Spleen (tissue), 11 donors: Measurements from ENCODE around the gene PCSK6. TPM values are rescaled to one million over a fixed set of nuclear protein-coding genes. Genes with fewer than 3 reads are reported as not detected.
A peak's percentile ranks its signal among the peaks of the same experiment; 100 is the strongest.

Source experiments
- DNase-seq: peaks from one replicate; pipeline ENCODE4 v3.0.0-alpha.2; 2020
- H3K27ac ChIP-seq, 8 donors: fragments of 200-600 bp; sonication (generic) in 7 of 8; 1 replicate in 4 of 8; 2 replicates in 4 of 8; pipeline versions ENCODE4 v1.5.0 to v1.8.0; 2016 to 2021; ENCODE audit warnings: inconsistent platforms in 4 of 8, mild to moderate bottlenecking in 4 of 8, moderate library complexity in 1 of 8
- H3K27me3 ChIP-seq, 7 donors: fragments of 200-600 bp; sonication (generic) in 6 of 7; replicated peaks in 1 of 7; 1 replicate in 4 of 7; 2 replicates in 3 of 7; pipeline versions ENCODE4 v1.5.0 to v1.8.0; 2016 to 2021; ENCODE audit warnings: inconsistent platforms in 3 of 7, mild to moderate bottlenecking in 1 of 7
- H3K36me3 ChIP-seq, 6 donors: fragments of 200-600 bp; sonication (generic) in 5 of 6; 1 replicate in 4 of 6; 2 replicates in 2 of 6; pipeline versions ENCODE4 v1.5.0 to v1.8.0; 2016 to 2021; ENCODE audit warnings: inconsistent platforms in 2 of 6
- H3K4me1 ChIP-seq, 6 donors: fragments of 200-600 bp; sonication (generic) in 5 of 6; 1 replicate in 3 of 6; 2 replicates in 3 of 6; pipeline versions ENCODE4 v1.5.0 to v1.8.0; 2016 to 2021; ENCODE audit warnings: inconsistent platforms in 3 of 6
- H3K4me3 ChIP-seq, 8 donors: fragments of 200-600 bp; sonication (generic) in 7 of 8; 1 replicate in 4 of 8; 2 replicates in 4 of 8; pipeline versions ENCODE4 v1.5.0 to v1.8.0; 2016 to 2021; ENCODE audit warnings: inconsistent platforms in 4 of 8, mild to moderate bottlenecking in 4 of 8, moderate library complexity in 2 of 8
- H3K9me3 ChIP-seq, 8 donors: fragments of 200-600 bp; sonication (generic) in 7 of 8; 1 replicate in 4 of 8; 2 replicates in 4 of 8; pipeline versions ENCODE4 v1.5.0 to v1.8.0; 2016 to 2021; ENCODE audit warnings: inconsistent platforms in 4 of 8
- CTCF ChIP-seq, 11 experiments: fragments of 200-600 bp in 7 of 11; fragments of 450-650 bp in 4 of 11; sonication (generic) in 4 of 11; IDR thresholded peaks in 8 of 11; conservative IDR thresholded peaks in 3 of 11; 1 replicate in 7 of 11; 2 replicates in 4 of 11; pipeline versions ENCODE4 v1.4.0 to v1.8.0; 2016 to 2021; ENCODE audit warnings: antibody characterized with exemption in 11 of 11, inconsistent platforms in 4 of 11, mild to moderate bottlenecking in 1 of 11
- POLR2A ChIP-seq, 3 donors: fragments of 450-650 bp; IDR thresholded peaks; one replicate each; pipeline ENCODE4 v1.5.1; 2017; ENCODE audit warnings: antibody characterized with exemption in 3 of 3, mild to moderate bottlenecking in 1 of 3
- POLR2AphosphoS5 ChIP-seq, 3 donors: sonication (generic); formaldehyde crosslinking; IDR thresholded peaks; one replicate each; pipeline ENCODE4 v1.5.1; 2017; ENCODE audit warnings: antibody characterized with exemption in 3 of 3
- WGBS, 5 donors: extraction: QIAGEN DNeasy Blood & Tissue Kit in 3 of 5; methylation state at CpG; one replicate each; pipeline versions ENCODE4 v1.1.5 to v1.1.7; 2013 to 2018; 5-methylcytosine and 5-hydroxymethylcytosine counted together
- intact Hi-C: fragments of 100-400 bp; cut with DNase I; formaldehyde crosslinking; loops from one replicate; pipeline ENCODE4 v1.15.0; 2023; ENCODE audit warnings: low total_unique reads
- polyA plus RNA-seq, 3 donors: library from polyadenylated mRNA; stranded (reverse); fragments of 200-250 nt; gene quantifications; one replicate each; pipeline ENCODE4 v1.2.1, GENCODE V29; 2013
- total RNA-seq, 7 donors: library from RNA; depleted of rRNA in 3 of 7; stranded (reverse); fragments of >200 nt in 3 of 7; fragmentation: NEBNext Ultra II Directional in 4 of 7; extraction: Animal tissue kit (Norgen Biotek cat#: 25700) in 4 of 7; gene quantifications; one replicate each; pipeline versions ENCODE4 v1.1.0 to v1.2.1, GENCODE V29; 2016 to 2021
- donor health status: healthy with polysubstance abuse.
- donor health status: DM: no; HTN: no; CAD: no; lungs with moderate emphysema.
- donor health status: DM: no; HTN: no; CAD: no.
- donor health status: Bipolar disorder and iron deficiency.
- donor health status: healthy.
- donor health status: DM: no; HTN: no; CAD: no.
- donor health status: DM: yes; HTN: yes; CAD: no.

The PCSK6 gene
- total and polyA plus RNA-seq, 10 donors: 10.0 to 403 (median 252) TPM

- Histone ChIP-seq H3K27me3 (no peaks in the 10 kb centered on the region), H3K4me3 (no peak overlapping the region), H3K9me3 (no peaks in the 10 kb centered on the region), H3K27ac (no peak overlapping the region), H3K4me1 (peaks cover 4 to 26% (median 10%) of the 10 kb centered on the region in 6 donors), H3K36me3 (peaks cover 0 to 66% (median 56%) of the 10 kb centered on the region in 6 donors)
- TF ChIP-seq POLR2AphosphoS5 (IDR thresholded peaks at IDR 0.05) (peak in 2 of 3 donors; percentile 18 to 41), POLR2A (IDR thresholded peaks at IDR 0.05) (no peak), CTCF (IDR thresholded peaks at IDR 0.05 in 8 of 11, conservative IDR thresholded peaks at IDR 0.05 in 3 of 11) (no peak)
- intact Hi-C loops: loop anchor here (10.0 kb wide), 1 partner anchor 645 kb away; no protein-coding TSS in a partner anchor
- DNase-seq: no peak
- 90 to 93% (median 92%) methylated on average over 16 of the region's 16 CpGs for WGBS, 5 donors
Measured at GRCh38 chr15:101269479-101270223, 219.9 kb downstream of the PCSK6 start.

GRCh38 chr15:101267320-101268104, 222.0 kb downstream of the PCSK6 start:
- TF ChIP-seq CTCF (IDR thresholded peaks at IDR 0.05 in 8 of 11, conservative IDR thresholded peaks at IDR 0.05 in 3 of 11) (no peak), POLR2A (IDR thresholded peaks at IDR 0.05) (no peak), POLR2AphosphoS5 (IDR thresholded peaks at IDR 0.05) (peak; percentile 58 to 76 (median 70))
- DNase-seq: no peak
- Histone ChIP-seq H3K36me3 (peaks cover 0 to 45% (median 36%) of the 10 kb centered on the region in 6 donors), H3K9me3 (no peaks in the 10 kb centered on the region), H3K4me3 (no peak overlapping the region), H3K27ac (peak overlapping the region in 7 of 8 donors; percentile 48 to 70 (median 56)), H3K4me1 (peaks cover 8 to 36% (median 18%) of the 10 kb centered on the region in 6 donors), H3K27me3 (no peaks in the 10 kb centered on the region)
- intact Hi-C loops: loop anchor here (10.0 kb wide), 1 partner anchor 643 kb away; no protein-coding TSS in a partner anchor
- 70 to 78% (median 72%) methylated on average over 17 to 18 of the region's 18 CpGs for WGBS, 5 donors

GRCh38 chr15:101266787-101267186, 222.7 kb downstream of the PCSK6 start:
- TF ChIP-seq POLR2A (IDR thresholded peaks at IDR 0.05) (no peak), POLR2AphosphoS5 (IDR thresholded peaks at IDR 0.05) (no peak), CTCF (IDR thresholded peaks at IDR 0.05 in 8 of 11, conservative IDR thresholded peaks at IDR 0.05 in 3 of 11) (no peak)
- no peak overlapping the region for H3K4me3 ChIP-seq
- DNase-seq: no peak

More at GRCh38 chr15:101266787-101267186, 222.7 kb downstream of the PCSK6 start:
- peaks cover 0 to 37% (median 28%) of the 10 kb centered on the region in 6 donors for H3K36me3 ChIP-seq
- H3K27me3 ChIP-seq: no peaks in the 10 kb centered on the region
- intact Hi-C loops: loop anchor here (10.0 kb wide), 1 partner anchor 642 kb away; no protein-coding TSS in a partner anchor
- peak overlapping the region in 7 of 8 donors; percentile 32 to 70 (median 57) for H3K27ac ChIP-seq
- WGBS, 5 donors: 79 to 86% (median 84%) methylated on average over 9 of the region's 9 CpGs
- H3K4me1 ChIP-seq: peaks cover 8 to 36% (median 18%) of the 10 kb centered on the region in 6 donors
- no peaks in the 10 kb centered on the region for H3K9me3 ChIP-seq
